H1 (cell line): Measurements from ENCODE around the gene YPEL2.

ENCODE experiments used
- BRCA1 ChIP-seq: IDR thresholded peaks from 2 replicates; pipeline ENCODE4 v1.6.1; 2012; ENCODE audit warnings: low read depth, low read length, improper control_type of control experiment
- CREB1 ChIP-seq: IDR thresholded peaks from 2 replicates; pipeline ENCODE4 v1.6.1; 2012; ENCODE audit warnings: inconsistent platforms
- HDAC2 ChIP-seq, 2 experiments: fragments of 300-600 bp in 1 of 2; sonication (generic) in 1 of 2; IDR thresholded peaks; 2 replicates each; pipeline ENCODE4 v1.6.1; 2011 to 2012; ENCODE audit warnings: low read depth in 2 of 2, low read length in 2 of 2, mild to moderate bottlenecking in 2 of 2, moderate library complexity in 2 of 2, borderline replicate concordance in 1 of 2, inconsistent platforms in 1 of 2
- HDAC6 ChIP-seq: IDR thresholded peaks from one replicate; pipeline ENCODE4 v1.7.1; 2012; ENCODE audit warnings: low read depth, mild to moderate bottlenecking, inconsistent platforms, low read length, moderate library complexity
- PHF8 ChIP-seq: fragments of 200-600 bp; sonication (generic); conservative IDR thresholded peaks from 2 replicates; pipeline ENCODE4 v1.7.1; 2012; ENCODE audit warnings: low read depth, mild to moderate bottlenecking, inconsistent platforms, low read length, moderate library complexity
- POLR2A ChIP-seq, 2 experiments: IDR thresholded peaks; 1 replicate in 1 of 2; 2 replicates in 1 of 2; pipeline ENCODE4 v1.6.1; 2011; ENCODE audit warnings: low read depth in 2 of 2, low read length in 2 of 2, mild to moderate bottlenecking in 2 of 2; ENCODE audit errors: control extremely low read depth in 1 of 2
- POLR2AphosphoS5 ChIP-seq: IDR thresholded peaks from 2 replicates; pipeline ENCODE4 v1.6.1; 2011; ENCODE audit warnings: low read depth, low read length
- ZNF274 ChIP-seq: IDR thresholded peaks from 2 replicates; pipeline ENCODE4 v1.7.0; 2012; ENCODE audit warnings: low read length, borderline replicate concordance; ENCODE audit errors: extremely low read depth
- TF ChIP-seq, protein P1 (sequence below), 3 experiments: IDR thresholded peaks; 1 replicate in 2 of 3; 2 replicates in 1 of 3; pipeline versions ENCODE4 v1.5.1 to v1.6.1; 2011; ENCODE audit warnings: low read length in 3 of 3, mild to moderate bottlenecking in 3 of 3, inconsistent platforms in 2 of 3, low read depth in 1 of 3, moderate library complexity in 1 of 3; ENCODE audit not compliant: insufficient read depth in 1 of 3; ENCODE audit errors: control extremely low read depth in 1 of 3

DNA sequence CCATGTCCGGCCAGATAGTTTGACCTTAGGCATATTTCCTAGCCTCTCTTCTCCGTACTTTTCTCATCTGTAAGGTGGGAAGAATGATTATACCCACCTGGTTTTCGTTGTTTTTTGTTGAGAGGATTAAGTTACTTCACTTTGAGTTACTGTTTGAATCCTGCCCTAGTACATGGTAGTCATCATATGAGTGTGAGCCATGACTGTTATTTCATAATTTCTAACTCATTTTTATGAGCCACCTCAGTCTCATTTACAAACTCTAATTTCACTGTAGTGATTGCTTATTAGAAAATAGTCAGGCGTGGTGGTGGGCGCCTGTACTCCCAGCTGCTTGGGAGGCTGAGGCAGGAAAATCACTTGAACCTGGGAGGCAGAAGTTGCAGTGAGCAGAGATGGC is 45.1 kb downstream of the YPEL2 start:
- TF ChIP-seq HDAC2 (IDR thresholded peaks at IDR 0.05; ENCODE audit: borderline replicate concordance in 1 of 2, low read depth in 2 of 2, low read length in 2 of 2) = no peak
- TF ChIP-seq CREB1 = no peak
- no peak for TF ChIP-seq ZNF274
- no peak for TF ChIP-seq POLR2AphosphoS5
- TF ChIP-seq, protein P1, sequence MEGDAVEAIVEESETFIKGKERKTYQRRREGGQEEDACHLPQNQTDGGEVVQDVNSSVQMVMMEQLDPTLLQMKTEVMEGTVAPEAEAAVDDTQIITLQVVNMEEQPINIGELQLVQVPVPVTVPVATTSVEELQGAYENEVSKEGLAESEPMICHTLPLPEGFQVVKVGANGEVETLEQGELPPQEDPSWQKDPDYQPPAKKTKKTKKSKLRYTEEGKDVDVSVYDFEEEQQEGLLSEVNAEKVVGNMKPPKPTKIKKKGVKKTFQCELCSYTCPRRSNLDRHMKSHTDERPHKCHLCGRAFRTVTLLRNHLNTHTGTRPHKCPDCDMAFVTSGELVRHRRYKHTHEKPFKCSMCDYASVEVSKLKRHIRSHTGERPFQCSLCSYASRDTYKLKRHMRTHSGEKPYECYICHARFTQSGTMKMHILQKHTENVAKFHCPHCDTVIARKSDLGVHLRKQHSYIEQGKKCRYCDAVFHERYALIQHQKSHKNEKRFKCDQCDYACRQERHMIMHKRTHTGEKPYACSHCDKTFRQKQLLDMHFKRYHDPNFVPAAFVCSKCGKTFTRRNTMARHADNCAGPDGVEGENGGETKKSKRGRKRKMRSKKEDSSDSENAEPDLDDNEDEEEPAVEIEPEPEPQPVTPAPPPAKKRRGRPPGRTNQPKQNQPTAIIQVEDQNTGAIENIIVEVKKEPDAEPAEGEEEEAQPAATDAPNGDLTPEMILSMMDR (IDR thresholded peaks at IDR 0.05; ENCODE audit: control extremely low read depth in 1 of 3, insufficient read depth in 1 of 3, low read depth in 1 of 3, low read length in 3 of 3) = no peak
- TF ChIP-seq HDAC6 = no peak
- TF ChIP-seq POLR2A (IDR thresholded peaks at IDR 0.05; ENCODE audit: control extremely low read depth in 1 of 2, low read depth in 2 of 2, low read length in 2 of 2) = no peak
- no peak for TF ChIP-seq PHF8
- TF ChIP-seq BRCA1 = no peak
